Keratinocyte (primary cell): Measurements from ENCODE around the gene ADAMTSL3. TPM values are rescaled to one million over a fixed set of nuclear protein-coding genes. Genes with fewer than 3 reads are reported as not detected.

Experiments
- DNase-seq: peaks from one replicate; pipeline ENCODE4 v3.0.0-alpha.2; 2011; ENCODE audit warnings: low read depth, missing footprints, low spot score
- FAIRE-seq: peaks from 2 replicates; lab custom pipeline; 2011; peaks lifted over from hg19 to GRCh38; lab: Jason Lieb, UNC
- H2AFZ ChIP-seq: 2 replicates; pipeline ENCODE4 v1.6.0; 2012; ENCODE audit warnings: low read length, control low read depth, inconsistent platforms; ENCODE audit not compliant: control insufficient read depth
- H3K27ac ChIP-seq: 2 replicates; pipeline ENCODE4 v1.5.1; 2011; ENCODE audit warnings: low read length; ENCODE audit not compliant: control insufficient read depth, insufficient read depth
- H3K27me3 ChIP-seq: 3 replicates; pipeline ENCODE4 v1.6.0; 2011; ENCODE audit warnings: low read length; ENCODE audit not compliant: control insufficient read depth, insufficient read depth; ENCODE audit errors: extremely low read depth
- H3K36me3 ChIP-seq, 2 experiments: 2 replicates in 1 of 2; 3 replicates in 1 of 2; pipeline ENCODE4 v1.5.1; 2011; ENCODE audit warnings: low read length in 2 of 2, mild to moderate bottlenecking in 1 of 2; ENCODE audit not compliant: control insufficient read depth in 2 of 2, insufficient read depth in 2 of 2; ENCODE audit errors: extremely low read depth in 1 of 2
- H3K4me1 ChIP-seq: 3 replicates; pipeline ENCODE4 v1.5.1; 2011; ENCODE audit warnings: low read length; ENCODE audit not compliant: control insufficient read depth, insufficient read depth; ENCODE audit errors: extremely low read depth
- H3K4me2 ChIP-seq: 3 replicates; pipeline ENCODE4 v1.6.0; 2011; ENCODE audit warnings: low read depth, low read length; ENCODE audit not compliant: control insufficient read depth, insufficient read depth; ENCODE audit errors: extremely low read depth
- H3K4me3 ChIP-seq, 3 experiments: fragments of 200-600 bp in 1 of 3; sonication (generic) in 1 of 3; 2 replicates in 2 of 3; 3 replicates in 1 of 3; pipeline ENCODE4 v1.5.1; 2011 to 2016; ENCODE audit warnings: low read length in 3 of 3, mild to moderate bottlenecking in 3 of 3, control low read depth in 2 of 3, inconsistent platforms in 1 of 3, low read depth in 1 of 3, mixed read lengths in 1 of 3, mixed run types in 1 of 3, moderate library complexity in 1 of 3; ENCODE audit not compliant: control insufficient read depth in 2 of 3, insufficient read depth in 2 of 3; ENCODE audit errors: extremely low read depth in 1 of 3
- H3K79me2 ChIP-seq: 2 replicates; pipeline ENCODE4 v1.6.0; 2012; ENCODE audit warnings: low read length; ENCODE audit not compliant: control insufficient read depth, insufficient read depth
- H3K9ac ChIP-seq: 3 replicates; pipeline ENCODE4 v1.6.0; 2011; ENCODE audit warnings: low read length; ENCODE audit not compliant: control insufficient read depth, insufficient read depth; ENCODE audit errors: extremely low read depth
- H3K9me1 ChIP-seq: 3 replicates; pipeline ENCODE4 v1.6.0; 2011; ENCODE audit warnings: low read length; ENCODE audit not compliant: control insufficient read depth, insufficient read depth; ENCODE audit errors: extremely low read depth
- H3K9me3 ChIP-seq: 2 replicates; pipeline ENCODE4 v1.5.1; 2012; ENCODE audit warnings: low read depth, low read length; ENCODE audit not compliant: control insufficient read depth
- H4K20me1 ChIP-seq: 3 replicates; pipeline ENCODE4 v1.6.0; 2011; ENCODE audit warnings: low read length; ENCODE audit not compliant: control insufficient read depth, insufficient read depth; ENCODE audit errors: extremely low read depth
- CTCF ChIP-seq, 3 experiments: IDR thresholded peaks in 1 of 3; conservative IDR thresholded peaks in 1 of 3; optimal IDR thresholded peaks in 1 of 3; 2 replicates in 2 of 3; 3 replicates in 1 of 3; pipeline versions ENCODE3 to v1.5.1; 2011; ENCODE audit warnings: low read length in 3 of 3, mild to moderate bottlenecking in 3 of 3, moderate library complexity in 2 of 3, control low read depth in 1 of 3, inconsistent platforms in 1 of 3; ENCODE audit not compliant: insufficient read depth in 2 of 3; ENCODE audit errors: extremely low read depth in 1 of 3
- EZH2 ChIP-seq: IDR thresholded peaks from one replicate; pipeline ENCODE4 v1.6.1; 2012; ENCODE audit warnings: inconsistent platforms, mild to moderate bottlenecking, low read length, moderate library complexity
- dilution Hi-C: fragments of 300-500 bp; cut with MboI; formaldehyde crosslinking; loops from one replicate; pipeline ENCODE4 v1.7.0; 2020; ENCODE audit warnings: low sequenced_read_pairs; ENCODE audit not compliant: extremely low pct_ligation_motif_present
- polyA plus RNA-seq, 5 experiments: library from polyadenylated mRNA; depleted of rRNA in 3 of 5; stranded (reverse) in 3 of 5; stranded (forward) in 1 of 5; unstranded in 1 of 5; fragments of >200 nt; gene quantifications; 1 replicate in 1 of 5; 2 replicates in 3 of 5; 3 replicates in 1 of 5; pipeline versions ENCODE4 v1.2.1 to v1.2.3, GENCODE V29; 2011 to 2012; ENCODE audit warnings: missing spikeins in 2 of 5, low read depth in 1 of 5, low replicate concordance in 1 of 5

Gene ADAMTSL3
- polyA plus RNA-seq, 1 donor (not counting 4 experiments of a cell fraction or from before 2014, with no cell fraction given) = 0.01 TPM

- Histone ChIP-seq H3K4me1 (peaks cover 6% of the 10 kb centered on the region), H3K4me3 (no peak overlapping the region), H4K20me1 (no peaks in the 10 kb centered on the region), H3K9ac (no peak overlapping the region), H3K9me3 (no peaks in the 10 kb centered on the region), H3K27me3 (no peaks in the 10 kb centered on the region), H3K4me2 (peak overlapping the region; percentile 39), H3K9me1 (no peaks in the 10 kb centered on the region), H3K36me3 (no peaks in the 10 kb centered on the region), H3K27ac (no peak overlapping the region), H2AFZ (no peak overlapping the region), H3K79me2 (no peaks in the 10 kb centered on the region)
- peak; percentile 44 for FAIRE-seq
- dilution Hi-C loops = no loop called here
- TF ChIP-seq CTCF (optimal IDR thresholded peaks at IDR 0.05 in 1 of 3, IDR thresholded peaks at IDR 0.05 in 1 of 3, conservative IDR thresholded peaks at IDR 0.05 in 1 of 3; ENCODE audit: extremely low read depth in 1 of 3, insufficient read depth in 2 of 3, low read length in 3 of 3) (no peak), EZH2 (no peak)
- no peak for DNase-seq
Measured at GRCh38 chr15:83919319-83919830, 265.5 kb downstream of the ADAMTSL3 start.

GRCh38 chr15:83919978-83920510 lies 266.1 kb downstream of the ADAMTSL3 start:
- FAIRE-seq (no peak), DNase-seq (no peak)
- dilution Hi-C loops = no loop called here
- Histone ChIP-seq H3K9me1 (no peaks in the 10 kb centered on the region), H3K4me1 (peaks cover 6% of the 10 kb centered on the region), H3K36me3 (no peaks in the 10 kb centered on the region), H3K27me3 (no peaks in the 10 kb centered on the region), H3K79me2 (no peaks in the 10 kb centered on the region), H2AFZ (no peak overlapping the region), H3K9ac (no peak overlapping the region), H4K20me1 (no peaks in the 10 kb centered on the region), H3K4me2 (no peak overlapping the region), H3K27ac (no peak overlapping the region), H3K4me3 (no peak overlapping the region), H3K9me3 (no peaks in the 10 kb centered on the region)
- no peak for TF ChIP-seq EZH2
- TF ChIP-seq CTCF (optimal IDR thresholded peaks at IDR 0.05 in 1 of 3, IDR thresholded peaks at IDR 0.05 in 1 of 3, conservative IDR thresholded peaks at IDR 0.05 in 1 of 3; ENCODE audit: extremely low read depth in 1 of 3, insufficient read depth in 2 of 3, low read length in 3 of 3) = no peak
